IMR-90 (cell line): ENCODE data around the gene POLG2. TPM values are rescaled to one million over a fixed set of nuclear protein-coding genes. Genes with fewer than 3 reads are reported as not detected.

Experiments used
- ATAC-seq: fragments of 200-7000 bp; cut with Tn5 transposase; 2 replicates; pipeline ENCODE4 v1.9.1; 2020; ENCODE audit warnings: low read depth, mild to moderate bottlenecking, moderate library complexity
- BruUV-seq: library from RNA; stranded (reverse); fragments of 400-500 nt; replicated peaks from 2 replicates; lab custom pipeline; 2021; lab: Mats Ljungman, UMichigan
- CTCF ChIA-PET: fragments of 300-600 bp; formaldehyde crosslinking; extraction: SDS; loops from one replicate; lab custom pipeline; 2021; ENCODE audit warnings: antibody characterized with exemption; lab: Yijun Ruan, JAX
- POLR2A ChIA-PET: fragments of 300-600 bp; sonication (Branson Sonifier 250); formaldehyde crosslinking; loops from one replicate; lab custom pipeline; 2022; ENCODE audit warnings: antibody characterized with exemption; ENCODE audit not compliant: unreplicated experiment; lab: Charles Lee
- DNase-seq: peaks from one replicate; pipeline ENCODE4 v3.0.0; 2013
- H2AFZ ChIP-seq: replicated peaks from 2 replicates; pipeline ENCODE3; 2013; ENCODE audit warnings: low read length, mild to moderate bottlenecking; ENCODE audit not compliant: poor library complexity
- H2AK5ac ChIP-seq: 2 replicates; pipeline ENCODE4 v1.6.1; 2013; ENCODE audit warnings: low read depth, low read length, inconsistent platforms
- H2AK9ac ChIP-seq: replicated peaks from 2 replicates; pipeline ENCODE3; 2013; ENCODE audit warnings: mild to moderate bottlenecking, low read depth, low read length, moderate library complexity; ENCODE audit not compliant: poor library complexity
- H2BK120ac ChIP-seq: 2 replicates; pipeline ENCODE4 v1.6.1; 2013; ENCODE audit warnings: low read depth, low read length, inconsistent platforms
- H2BK15ac ChIP-seq: 3 replicates; pipeline ENCODE4 v1.6.1; 2013; ENCODE audit warnings: low read depth, low read length, inconsistent platforms
- H2BK20ac ChIP-seq: 2 replicates; pipeline ENCODE4 v1.6.1; 2013; ENCODE audit warnings: low read depth, mild to moderate bottlenecking, inconsistent platforms, low read length, moderate library complexity
- H2BK5ac ChIP-seq: 2 replicates; pipeline ENCODE4 v1.6.1; 2013; ENCODE audit warnings: mild to moderate bottlenecking, low read depth, low read length, inconsistent platforms; ENCODE audit not compliant: poor library complexity, severe bottlenecking
- H3K14ac ChIP-seq: replicated peaks from 2 replicates; pipeline ENCODE4 v1.6.1; 2013; ENCODE audit warnings: low read depth, low read length, inconsistent platforms
- H3K18ac ChIP-seq: 2 replicates; pipeline ENCODE4 v1.6.1; 2013; ENCODE audit warnings: low read depth, low read length, control low read depth
- H3K23ac ChIP-seq: 2 replicates; pipeline ENCODE4 v1.6.1; 2013; ENCODE audit warnings: low read depth, low read length, inconsistent platforms
- H3K27ac ChIP-seq: 2 replicates; pipeline ENCODE4 v1.5.1; 2013; ENCODE audit warnings: mild to moderate bottlenecking, control low read depth, low read length; ENCODE audit not compliant: insufficient read depth
- H3K27me3 ChIP-seq: 2 replicates; pipeline ENCODE4 v1.6.1; 2013; ENCODE audit warnings: low read length; ENCODE audit not compliant: control insufficient read depth, insufficient read depth
- H3K36me3 ChIP-seq: 2 replicates; pipeline ENCODE4 v1.6.1; 2013; ENCODE audit warnings: low read length, mixed read lengths; ENCODE audit not compliant: control insufficient read depth, insufficient read depth
- H3K4ac ChIP-seq: 2 replicates; pipeline ENCODE4 v1.6.1; 2013; ENCODE audit warnings: low read depth, low read length, inconsistent platforms
- H3K4me1 ChIP-seq: 2 replicates; pipeline ENCODE4 v1.6.1; 2013; ENCODE audit warnings: low read length, mixed read lengths; ENCODE audit not compliant: control insufficient read depth, insufficient read depth
- H3K4me2 ChIP-seq: 2 replicates; pipeline ENCODE4 v1.6.1; 2013; ENCODE audit warnings: low read depth, mild to moderate bottlenecking, control low read depth, low read length, moderate library complexity
- H3K4me3 ChIP-seq: 2 replicates; pipeline ENCODE4 v1.5.1; 2013; ENCODE audit warnings: low read depth, mild to moderate bottlenecking, control low read depth, low read length, moderate library complexity; ENCODE audit not compliant: insufficient read depth
- H3K56ac ChIP-seq: 2 replicates; pipeline ENCODE4 v1.6.1; 2013; ENCODE audit warnings: low read length, inconsistent platforms; ENCODE audit not compliant: insufficient read depth; ENCODE audit errors: extremely low read depth
- H3K79me1 ChIP-seq, 2 experiments: 2 replicates each; pipeline ENCODE4 v1.6.1; 2013; ENCODE audit warnings: low read length in 2 of 2, inconsistent platforms in 1 of 2, low read depth in 1 of 2
- H3K9ac ChIP-seq: 2 replicates; pipeline ENCODE4 v1.6.1; 2013; ENCODE audit warnings: low read depth, low read length, control low read depth
- H3K9me1 ChIP-seq: 2 replicates; pipeline ENCODE4 v1.6.1; 2013; ENCODE audit warnings: low read length, inconsistent platforms; ENCODE audit not compliant: insufficient read depth
- H3K9me3 ChIP-seq: 2 replicates; pipeline ENCODE4 v1.6.1; 2013; ENCODE audit warnings: low read length; ENCODE audit not compliant: control insufficient read depth, insufficient read depth
- H4K20me1 ChIP-seq: 2 replicates; pipeline ENCODE4 v1.6.1; 2013; ENCODE audit warnings: low read length, inconsistent platforms; ENCODE audit not compliant: insufficient read depth
- H4K5ac ChIP-seq: 2 replicates; pipeline ENCODE4 v1.6.1; 2013; ENCODE audit warnings: mild to moderate bottlenecking, low read depth, low read length, control low read depth
- H4K8ac ChIP-seq, 2 experiments: 2 replicates each; pipeline ENCODE4 v1.6.1; 2013; ENCODE audit warnings: low read depth in 2 of 2, low read length in 2 of 2, control low read depth in 1 of 2, inconsistent platforms in 1 of 2
- H4K91ac ChIP-seq: 2 replicates; pipeline ENCODE4 v1.6.1; 2013; ENCODE audit warnings: low read depth, low read length, inconsistent platforms; ENCODE audit not compliant: insufficient read depth
- BHLHE40 ChIP-seq: fragments of 150-350 bp; IDR thresholded peaks from 2 replicates; pipeline ENCODE4 v1.6.1; 2016; ENCODE audit warnings: mild to moderate bottlenecking, low read depth, low read length
- CEBPB ChIP-seq: IDR thresholded peaks from 2 replicates; pipeline ENCODE4 v1.6.1; 2012; ENCODE audit warnings: low read depth, low read length, improper control_type of control experiment
- CHD1 ChIP-seq: IDR thresholded peaks from 2 replicates; pipeline ENCODE4 v1.6.1; 2012; ENCODE audit warnings: low read depth, low read length, improper control_type of control experiment
- MAFK ChIP-seq: IDR thresholded peaks from 2 replicates; pipeline ENCODE4 v1.6.1; 2012; ENCODE audit warnings: low read depth, low read length, improper control_type of control experiment
- MAZ ChIP-seq: IDR thresholded peaks from 2 replicates; pipeline ENCODE4 v1.6.1; 2012; ENCODE audit warnings: low read depth, mild to moderate bottlenecking, low read length, improper control_type of control experiment, moderate library complexity, borderline replicate concordance
- MXI1 ChIP-seq: IDR thresholded peaks from 2 replicates; pipeline ENCODE4 v1.6.1; 2012; ENCODE audit warnings: low read depth, mild to moderate bottlenecking, low read length, moderate library complexity, borderline replicate concordance
- NFE2L2 ChIP-seq: fragments of 150-350 bp; IDR thresholded peaks from 2 replicates; pipeline ENCODE4 v1.6.1; 2016; ENCODE audit warnings: low read depth, mild to moderate bottlenecking, low read length
- RAD21 ChIP-seq: IDR thresholded peaks from 2 replicates; pipeline ENCODE4 v1.6.1; 2012; ENCODE audit warnings: low read length, improper control_type of control experiment
- RFX5 ChIP-seq: IDR thresholded peaks from 2 replicates; pipeline ENCODE4 v1.8.0; 2012; ENCODE audit warnings: low read depth, mild to moderate bottlenecking, low read length, moderate library complexity
- SMC3 ChIP-seq: fragments of 150-350 bp; IDR thresholded peaks from 2 replicates; pipeline ENCODE4 v1.6.1; 2016; ENCODE audit warnings: low read depth, mild to moderate bottlenecking, antibody characterized with exemption, low read length, moderate library complexity
- WGBS, 2 experiments: methylation state at CpG; one replicate each; pipeline versions ENCODE4 v1.1.5 to v1.1.7; 2013; ENCODE audit warnings: missing lambda C conversion rate in 2 of 2; ENCODE audit not compliant: insufficient read length in 1 of 2; ENCODE audit errors: extremely low coverage in 2 of 2; 5-methylcytosine and 5-hydroxymethylcytosine counted together
- dilution Hi-C: fragments of 300-500 bp; cut with HindIII; formaldehyde crosslinking; loops from one replicate; pipeline ENCODE4 v1.14.3; 2018; ENCODE audit warnings: low sequenced_read_pairs; ENCODE audit not compliant: unreplicated experiment
- in situ Hi-C: fragments of 300-500 bp; cut with MboI; formaldehyde crosslinking; loops from 3 replicates; pipeline ENCODE4 v1.14.3; 2019; ENCODE audit warnings: low sequenced_read_pairs, inconsistent platforms, mixed read lengths
- intact Hi-C: fragments of 100-400 bp; cut with micrococcal nuclease; formaldehyde crosslinking; loops from 2 replicates; pipeline ENCODE4 v1.10.0; 2022
- polyA plus RNA-seq, 3 experiments: library from polyadenylated mRNA; depleted of rRNA; stranded (reverse); fragments of >200 nt; gene quantifications; 2 replicates each; pipeline ENCODE4 v1.2.3, GENCODE V29; 2012; ENCODE audit warnings: low replicate concordance in 1 of 3
- total RNA-seq: library from RNA; depleted of rRNA; stranded (reverse); fragments of >200 nt; gene quantifications from 2 replicates; pipeline ENCODE4 v1.2.3, GENCODE V29; 2012
- TF ChIP-seq, protein P1 (sequence below): conservative IDR thresholded peaks from 2 replicates; pipeline ENCODE4 v1.5.1; 2012; ENCODE audit warnings: mild to moderate bottlenecking, low read depth, low read length, improper control_type of control experiment

POLG2 gene
- total and polyA plus RNA-seq, 2 of the 4 experiments (the other 2 are of a cell fraction) = 7.0 to 7.7 TPM

DNA sequence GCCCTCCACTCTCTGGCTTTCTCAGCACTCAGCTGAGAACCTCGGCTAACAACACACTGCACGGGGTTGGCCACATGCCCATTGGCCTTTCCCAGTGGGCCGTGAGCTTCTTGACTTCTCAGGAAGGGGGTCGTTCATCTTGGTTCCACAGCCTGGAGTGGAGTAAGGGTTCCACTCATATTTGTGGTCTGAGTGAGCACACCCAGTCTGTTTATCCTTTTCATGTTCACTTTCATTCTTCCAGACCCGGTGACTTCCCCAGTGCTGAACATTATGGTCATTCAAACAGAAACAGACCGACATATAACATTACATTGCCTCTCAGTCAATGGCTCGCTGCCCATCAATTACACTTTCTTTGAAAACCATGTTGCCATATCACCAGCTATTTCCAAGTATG lies 39.7 kb downstream of the POLG2 start:
- Histone ChIP-seq H2BK15ac (no peak overlapping the region), H3K27me3 (no peaks in the 10 kb centered on the region; the same call in 1 of the 2 replicates), H3K9ac (no peak overlapping the region), H4K20me1 (no peaks in the 10 kb centered on the region), H3K9me3 (no peaks in the 10 kb centered on the region), H4K8ac (no peak overlapping the region), H2AK5ac (no peak overlapping the region), H3K18ac (no peak overlapping the region), H3K4me3 (no peak overlapping the region), H2BK20ac (no peak overlapping the region), H3K14ac (no peak overlapping the region; the same call in 1 of the 2 replicates), H3K36me3 (no peaks in the 10 kb centered on the region), H3K4ac (no peak overlapping the region), H3K56ac (no peak overlapping the region), H3K9me1 (peaks cover 11% of the 10 kb centered on the region; the same call in 1 of the 2 replicates), H4K91ac (no peak overlapping the region), H4K5ac (no peak overlapping the region), H3K4me2 (peak overlapping the region; percentile 48; the same call in 1 of the 2 replicates), H2AFZ (peak overlapping the region; percentile 89), H3K27ac (no peak overlapping the region), H2BK5ac (no peak overlapping the region), H3K23ac (peak overlapping the region; percentile 12; the same call in 1 of the 2 replicates), H2BK120ac (peak overlapping the region; percentile 3; the same call in 1 of the 2 replicates), H3K4me1 (peaks cover 8% of the 10 kb centered on the region), H2AK9ac (peak overlapping the region; percentile 77), H3K79me1 (no peaks in the 10 kb centered on the region)
- DNase-seq (peak; percentile 66), ATAC-seq (peak; percentile 84)
- BruUV-seq = no TSS peak
- POLR2A ChIA-PET = interaction anchor here (0.7 kb wide), 1 partner anchor 35 kb away, joined by 3 read pairs; no protein-coding TSS in a partner anchor
- WGBS, 2 experiments = 20% methylated on average over 1 of the region's 7 CpGs; no CpG with 5 or more reads in 1 of the 2 experiments
- dilution Hi-C loops (no loop called here), intact Hi-C loops (no loop called here), in situ Hi-C loops (no loop called here)
- CTCF ChIA-PET = interaction anchor here (1.3 kb wide), 1 partner anchor 38 kb away, joined by 5 read pairs; no protein-coding TSS in a partner anchor
- TF ChIP-seq CEBPB = no peak
- TF ChIP-seq MXI1 = no peak
- no peak for TF ChIP-seq MAZ
- no peak for TF ChIP-seq MAFK
- TF ChIP-seq SMC3 = no peak
- no peak for TF ChIP-seq RAD21
- TF ChIP-seq RFX5 = no peak
- no peak for TF ChIP-seq NFE2L2
- TF ChIP-seq, protein P1, sequence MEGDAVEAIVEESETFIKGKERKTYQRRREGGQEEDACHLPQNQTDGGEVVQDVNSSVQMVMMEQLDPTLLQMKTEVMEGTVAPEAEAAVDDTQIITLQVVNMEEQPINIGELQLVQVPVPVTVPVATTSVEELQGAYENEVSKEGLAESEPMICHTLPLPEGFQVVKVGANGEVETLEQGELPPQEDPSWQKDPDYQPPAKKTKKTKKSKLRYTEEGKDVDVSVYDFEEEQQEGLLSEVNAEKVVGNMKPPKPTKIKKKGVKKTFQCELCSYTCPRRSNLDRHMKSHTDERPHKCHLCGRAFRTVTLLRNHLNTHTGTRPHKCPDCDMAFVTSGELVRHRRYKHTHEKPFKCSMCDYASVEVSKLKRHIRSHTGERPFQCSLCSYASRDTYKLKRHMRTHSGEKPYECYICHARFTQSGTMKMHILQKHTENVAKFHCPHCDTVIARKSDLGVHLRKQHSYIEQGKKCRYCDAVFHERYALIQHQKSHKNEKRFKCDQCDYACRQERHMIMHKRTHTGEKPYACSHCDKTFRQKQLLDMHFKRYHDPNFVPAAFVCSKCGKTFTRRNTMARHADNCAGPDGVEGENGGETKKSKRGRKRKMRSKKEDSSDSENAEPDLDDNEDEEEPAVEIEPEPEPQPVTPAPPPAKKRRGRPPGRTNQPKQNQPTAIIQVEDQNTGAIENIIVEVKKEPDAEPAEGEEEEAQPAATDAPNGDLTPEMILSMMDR = no peak
- TF ChIP-seq CHD1 = no peak
- TF ChIP-seq BHLHE40 = no peak
